Ectodermal cell (in vitro differentiated cells): Measurements from ENCODE around the gene SYP.

Experiments used
- H3K27ac ChIP-seq: 2 replicates; pipeline ENCODE4 v1.7.0; 2013; ENCODE audit warnings: mild to moderate bottlenecking, low read depth, low read length; ENCODE audit not compliant: insufficient read depth, poor library complexity, severe bottlenecking
- H3K27me3 ChIP-seq: 2 replicates; pipeline ENCODE4 v1.7.0; 2013; ENCODE audit warnings: mild to moderate bottlenecking, low read length; ENCODE audit not compliant: insufficient read depth, control insufficient read depth, poor library complexity, severe bottlenecking
- H3K36me3 ChIP-seq: one replicate; pipeline ENCODE4 v1.7.0; 2013; ENCODE audit warnings: low read length; ENCODE audit not compliant: control insufficient read depth, insufficient read depth
- H3K4me1 ChIP-seq: one replicate; pipeline ENCODE4 v1.7.0; 2013; ENCODE audit warnings: low read length; ENCODE audit not compliant: control insufficient read depth, insufficient read depth
- H3K4me3 ChIP-seq: 2 replicates; pipeline ENCODE4 v1.7.0; 2013; ENCODE audit warnings: low read depth, low read length, control low read depth; ENCODE audit not compliant: insufficient read depth
- H3K9me3 ChIP-seq: 2 replicates; pipeline ENCODE4 v1.7.0; 2013; ENCODE audit warnings: mild to moderate bottlenecking, low read length, moderate library complexity; ENCODE audit not compliant: control insufficient read depth
- WGBS, 2 experiments: methylation state at CpG; one replicate each; pipeline ENCODE4 v1.1.7; 2013; ENCODE audit warnings: missing lambda C conversion rate in 2 of 2; 5-methylcytosine and 5-hydroxymethylcytosine counted together

SYP gene

GRCh38 chrX:49225858-49226257 lies 25.9 kb upstream of the SYP start:
- Histone ChIP-seq H3K27ac (no peak overlapping the region), H3K27me3 (no peaks in the 10 kb centered on the region), H3K9me3 (no peaks in the 10 kb centered on the region), H3K4me1 (no peaks in the 10 kb centered on the region), H3K36me3 (no peaks in the 10 kb centered on the region), H3K4me3 (no peak overlapping the region)
- 83 to 88% methylated on average over 14 of the region's 14 CpGs for WGBS, 2 experiments

GRCh38 chrX:49221868-49222267 lies 21.9 kb upstream of the SYP start:
- no peaks in the 10 kb centered on the region for H3K4me1 ChIP-seq
- WGBS, 2 experiments: 69 to 73% methylated on average over 2 of the region's 2 CpGs
- H3K4me3 ChIP-seq: no peak overlapping the region
- no peaks in the 10 kb centered on the region for H3K9me3 ChIP-seq
- H3K27ac ChIP-seq: no peak overlapping the region
- no peaks in the 10 kb centered on the region for H3K36me3 ChIP-seq
- no peaks in the 10 kb centered on the region for H3K27me3 ChIP-seq

GRCh38 chrX:49220100-49220499 lies 20.1 kb upstream of the SYP start:
- H3K36me3 ChIP-seq: no peaks in the 10 kb centered on the region
- H3K4me1 ChIP-seq: no peaks in the 10 kb centered on the region
- H3K27me3 ChIP-seq: no peaks in the 10 kb centered on the region
- H3K4me3 ChIP-seq: no peak overlapping the region
- no peaks in the 10 kb centered on the region for H3K9me3 ChIP-seq
- no peak overlapping the region for H3K27ac ChIP-seq

GRCh38 chrX:49214996-49215526 lies 15.1 kb upstream of the SYP start:
- 92 to 94% methylated on average over 14 of the region's 14 CpGs for WGBS, 2 experiments
- no peak overlapping the region for H3K27ac ChIP-seq
- H3K9me3 ChIP-seq: no peaks in the 10 kb centered on the region
- no peaks in the 10 kb centered on the region for H3K27me3 ChIP-seq
- H3K36me3 ChIP-seq: no peaks in the 10 kb centered on the region
- no peak overlapping the region for H3K4me3 ChIP-seq
- H3K4me1 ChIP-seq: no peaks in the 10 kb centered on the region

- no peaks in the 10 kb centered on the region for H3K9me3 ChIP-seq
- no peak overlapping the region for H3K4me3 ChIP-seq
- no peaks in the 10 kb centered on the region for H3K4me1 ChIP-seq
- H3K36me3 ChIP-seq: no peaks in the 10 kb centered on the region
- no peak overlapping the region for H3K27ac ChIP-seq
- WGBS, 2 experiments: 92 to 93% methylated on average over 2 of the region's 2 CpGs
- no peaks in the 10 kb centered on the region for H3K27me3 ChIP-seq
Observed at GRCh38 chrX:49214416-49214815, 14.4 kb upstream of the SYP start.

- 66 to 72% methylated on average over 1 of the region's 1 CpG for WGBS, 2 experiments
Observed at GRCh38 chrX:49212861-49213260, 12.9 kb upstream of the SYP start.

GRCh38 chrX:49212209-49212608 lies 12.2 kb upstream of the SYP start:
- no peaks in the 10 kb centered on the region for H3K4me1 ChIP-seq
- 94% methylated on average over 2 of the region's 2 CpGs for WGBS, 2 experiments
- no peak overlapping the region for H3K4me3 ChIP-seq

More at GRCh38 chrX:49212861-49213260, 12.9 kb upstream of the SYP start:
- H3K36me3 ChIP-seq: no peaks in the 10 kb centered on the region
- no peaks in the 10 kb centered on the region for H3K27me3 ChIP-seq
- H3K9me3 ChIP-seq: no peaks in the 10 kb centered on the region
- H3K27ac ChIP-seq: no peak overlapping the region
- no peaks in the 10 kb centered on the region for H3K4me1 ChIP-seq
- no peak overlapping the region for H3K4me3 ChIP-seq

GRCh38 chrX:49211074-49211473 lies 11.1 kb upstream of the SYP start:
- Histone ChIP-seq H3K4me1 (no peaks in the 10 kb centered on the region), H3K36me3 (no peaks in the 10 kb centered on the region), H3K9me3 (no peaks in the 10 kb centered on the region), H3K4me3 (no peak overlapping the region), H3K27me3 (no peaks in the 10 kb centered on the region), H3K27ac (no peak overlapping the region)
- WGBS, 2 experiments: 91 to 95% methylated on average over 9 of the region's 9 CpGs

More at GRCh38 chrX:49212209-49212608, 12.2 kb upstream of the SYP start:
- Histone ChIP-seq H3K27ac (no peak overlapping the region), H3K27me3 (no peaks in the 10 kb centered on the region), H3K36me3 (no peaks in the 10 kb centered on the region), H3K9me3 (no peaks in the 10 kb centered on the region)

GRCh38 chrX:49210406-49210805 lies 10.4 kb upstream of the SYP start:
- no peaks in the 10 kb centered on the region for H3K9me3 ChIP-seq
- H3K4me1 ChIP-seq: no peaks in the 10 kb centered on the region
- no peaks in the 10 kb centered on the region for H3K36me3 ChIP-seq
- H3K4me3 ChIP-seq: no peak overlapping the region
- no peak overlapping the region for H3K27ac ChIP-seq
- WGBS, 2 experiments: 91 to 95% methylated on average over 7 to 8 of the region's 8 CpGs
- no peaks in the 10 kb centered on the region for H3K27me3 ChIP-seq

GRCh38 chrX:49209434-49210251 lies 9.7 kb upstream of the SYP start:
- Histone ChIP-seq H3K36me3 (no peaks in the 10 kb centered on the region), H3K4me1 (no peaks in the 10 kb centered on the region), H3K9me3 (no peaks in the 10 kb centered on the region), H3K27me3 (no peaks in the 10 kb centered on the region), H3K27ac (no peak overlapping the region), H3K4me3 (no peak overlapping the region)
- WGBS, 2 experiments: 73 to 74% methylated on average over 28 of the region's 28 CpGs
